GM19438 (cell line): ENCODE measurements around the gene RNASE3.
"Not testable (repeated sequence)": the region's sequence is repeated elsewhere in the genome, so short reads cannot be mapped to it uniquely, and the experiment has no call there.

Experiments used
- ATAC-seq: cut with Tn5 transposase; IDR thresholded peaks from one replicate; pipeline ENCODE4 v1.9.1; 2021; ENCODE audit warnings: low read depth; ENCODE audit not compliant: unreplicated experiment

Gene RNASE3

GRCh38 chr14:20891126-20891825, at the start of gene RNASE3:
TSS of gene RNASE3 (plus strand) at chr14:20891385. CDS start at chr14:20891687, 302 bp downstream.
- ATAC-seq = not testable (repeated sequence)

- no peak for ATAC-seq
Observed at GRCh38 chr14:20846560-20846959, 44.6 kb upstream of the RNASE3 start.

- no peak for ATAC-seq
Observed at GRCh38 chr14:20848316-20848954, 42.8 kb upstream of the RNASE3 start.

- no peak for ATAC-seq
Observed at GRCh38 chr14:20848955-20849570, 42.1 kb upstream of the RNASE3 start.

- no peak for ATAC-seq
Observed at GRCh38 chr14:20853042-20853441, 38.1 kb upstream of the RNASE3 start.

- peak; percentile 70 for ATAC-seq
Observed at GRCh38 chr14:20855652-20856291, 35.4 kb upstream of the RNASE3 start.

- no peak for ATAC-seq
Observed at GRCh38 chr14:20857207-20857606, 34.0 kb upstream of the RNASE3 start.

GRCh38 chr14:20857630-20858261, 33.4 kb upstream of the RNASE3 start:
- no peak for ATAC-seq

- no peak for ATAC-seq
Observed at GRCh38 chr14:20866194-20866593, 25.0 kb upstream of the RNASE3 start.

- ATAC-seq = no peak
Observed at GRCh38 chr14:20866963-20867362, 24.2 kb upstream of the RNASE3 start.

GRCh38 chr14:20873370-20874177, 17.6 kb upstream of the RNASE3 start:
- peak; percentile 85 for ATAC-seq

GRCh38 chr14:20877016-20877415, 14.2 kb upstream of the RNASE3 start:
- ATAC-seq = no peak

- no peak for ATAC-seq
Observed at GRCh38 chr14:20878695-20879094, 12.5 kb upstream of the RNASE3 start.

GRCh38 chr14:20881229-20881628, 10.0 kb upstream of the RNASE3 start:
- ATAC-seq = not testable (repeated sequence)

GRCh38 chr14:20882787-20883186, 8.4 kb upstream of the RNASE3 start:
- ATAC-seq = not testable (repeated sequence)

- ATAC-seq = not testable (repeated sequence)
Observed at GRCh38 chr14:20888411-20888810, 2.8 kb upstream of the RNASE3 start.

- ATAC-seq = not testable (repeated sequence)
Observed at GRCh38 chr14:20895322-20895721, 4.1 kb downstream of the RNASE3 start.

GRCh38 chr14:20904393-20905029, 13.3 kb downstream of the RNASE3 start:
- ATAC-seq = no peak

- no peak for ATAC-seq
Observed at GRCh38 chr14:20905676-20906075, 14.5 kb downstream of the RNASE3 start.
